H1 (cell line): ENCODE data around the gene LAIR1. TPM values are rescaled to one million over a fixed set of nuclear protein-coding genes. Genes with fewer than 3 reads are reported as not detected.
"Not testable (repeated sequence)": the region's sequence is repeated elsewhere in the genome, so short reads cannot be mapped to it uniquely, and the experiment has no call there.

ENCODE experiments used
- CTCF ChIA-PET: fragments of 300-600 bp; sonication (Branson Sonifier 250); formaldehyde crosslinking; loops from one replicate; lab custom pipeline; 2021; ENCODE audit not compliant: partially characterized antibody; lab: Charles Lee
- POLR2A ChIA-PET: fragments of 300-600 bp; sonication (Branson Sonifier 250); formaldehyde crosslinking; loops from one replicate; lab custom pipeline; 2021; ENCODE audit warnings: inconsistent platforms; ENCODE audit not compliant: partially characterized antibody; lab: Charles Lee
- DNase-seq, 2 experiments: peaks; one replicate each; pipeline versions ENCODE4 v3.0.0 to v3.0.0-alpha.2; 2010 to 2022; ENCODE audit warnings: low spot score in 2 of 2, low read depth in 1 of 2, mixed read lengths in 1 of 2
- FAIRE-seq: peaks from 2 replicates; lab custom pipeline; 2011; peaks lifted over from hg19 to GRCh38; lab: Jason Lieb, UNC
- H2AFZ ChIP-seq: 2 replicates; pipeline ENCODE4 v1.8.1; 2012; ENCODE audit warnings: low read length, inconsistent platforms
- H2AK5ac ChIP-seq: 2 replicates; pipeline ENCODE4 v1.6.1; 2013; ENCODE audit warnings: low read depth, low read length
- H2BK120ac ChIP-seq: replicated peaks from 2 replicates; pipeline ENCODE3; 2013; ENCODE audit warnings: low read depth, low read length, inconsistent platforms
- H2BK12ac ChIP-seq: 2 replicates; pipeline ENCODE4 v1.6.1; 2013; ENCODE audit warnings: low read depth, low read length
- H2BK15ac ChIP-seq: 2 replicates; pipeline ENCODE4 v1.6.1; 2013; ENCODE audit warnings: low read length
- H2BK20ac ChIP-seq: 2 replicates; pipeline ENCODE4 v1.6.1; 2013; ENCODE audit warnings: low read length
- H2BK5ac ChIP-seq: 2 replicates; pipeline ENCODE4 v1.6.1; 2013; ENCODE audit warnings: low read depth, low read length
- H3K14ac ChIP-seq: 2 replicates; pipeline ENCODE4 v1.6.1; 2013; ENCODE audit warnings: inconsistent platforms; ENCODE audit not compliant: insufficient read length
- H3K18ac ChIP-seq: 2 replicates; pipeline ENCODE4 v1.6.1; 2013; ENCODE audit warnings: low read length; ENCODE audit errors: extremely low read depth
- H3K23ac ChIP-seq: 2 replicates; pipeline ENCODE4 v1.6.1; 2013; ENCODE audit warnings: inconsistent platforms; ENCODE audit not compliant: insufficient read length
- H3K23me2 ChIP-seq: 2 replicates; pipeline ENCODE4 v1.6.1; 2013; ENCODE audit warnings: low read depth, low read length
- H3K27ac ChIP-seq: 2 replicates; pipeline ENCODE4 v1.6.1; 2011; ENCODE audit warnings: low read depth, low read length, inconsistent platforms
- H3K27me3 ChIP-seq, 4 experiments: replicated peaks in 1 of 4; 1 replicate in 1 of 4; 2 replicates in 3 of 4; pipeline versions ENCODE4 v1.6.1 to v1.8.1; 2011 to 2013; ENCODE audit warnings: low read length in 3 of 4, mild to moderate bottlenecking in 3 of 4, inconsistent platforms in 2 of 4, mixed read lengths in 2 of 4, moderate library complexity in 1 of 4; ENCODE audit not compliant: control insufficient read depth in 3 of 4, insufficient read depth in 3 of 4; ENCODE audit errors: extremely low read depth in 1 of 4
- H3K36me3 ChIP-seq, 4 experiments: 2 replicates each; pipeline versions ENCODE4 v1.6.1 to v1.8.1; 2011 to 2013; ENCODE audit warnings: mild to moderate bottlenecking in 4 of 4, low read length in 3 of 4, moderate library complexity in 2 of 4, control low read depth in 1 of 4, inconsistent platforms in 1 of 4; ENCODE audit not compliant: insufficient read depth in 4 of 4, control insufficient read depth in 2 of 4
- H3K4ac ChIP-seq: replicated peaks from 2 replicates; pipeline ENCODE3; 2013; ENCODE audit warnings: low read length, low read depth, mixed read lengths, inconsistent platforms; ENCODE audit not compliant: insufficient read length
- H3K4me1 ChIP-seq, 4 experiments: replicated peaks in 1 of 4; 1 replicate in 1 of 4; 2 replicates in 3 of 4; pipeline versions ENCODE4 v1.6.1 to v1.8.1; 2011 to 2013; ENCODE audit warnings: low read length in 3 of 4, inconsistent platforms in 2 of 4, mixed read lengths in 1 of 4; ENCODE audit not compliant: insufficient read depth in 4 of 4, control insufficient read depth in 3 of 4
- H3K4me2 ChIP-seq, 2 experiments: 2 replicates each; pipeline versions ENCODE4 v1.6.1 to v1.8.1; 2011 to 2013; ENCODE audit warnings: low read depth in 2 of 2, low read length in 2 of 2, control low read depth in 1 of 2, inconsistent platforms in 1 of 2, mild to moderate bottlenecking in 1 of 2; ENCODE audit not compliant: insufficient read depth in 1 of 2
- H3K4me3 ChIP-seq, 4 experiments: fragments of 200-600, 300-600 bp in 1 of 4; sonication (generic), shearing (Covaris generic), sonication (Bioruptor Twin) in 1 of 4; 2 replicates each; pipeline versions ENCODE4 v1.5.1 to v1.8.1; 2011 to 2016; ENCODE audit warnings: low read length in 4 of 4, low read depth in 3 of 4, control low read depth in 2 of 4, inconsistent platforms in 2 of 4, mild to moderate bottlenecking in 2 of 4, mixed read lengths in 1 of 4, moderate library complexity in 1 of 4; ENCODE audit not compliant: insufficient read depth in 2 of 4; ENCODE audit errors: extremely low read depth in 1 of 4
- H3K56ac ChIP-seq: replicated peaks from 2 replicates; pipeline ENCODE3; 2013; ENCODE audit warnings: low read depth, mild to moderate bottlenecking, mixed read lengths, low read length, inconsistent platforms; ENCODE audit not compliant: insufficient read length
- H3K79me1 ChIP-seq: 2 replicates; pipeline ENCODE4 v1.6.1; 2013; ENCODE audit warnings: low read depth, low read length, control low read depth
- H3K79me2 ChIP-seq, 2 experiments: 2 replicates each; pipeline versions ENCODE4 v1.6.1 to v1.8.1; 2012 to 2013; ENCODE audit warnings: low read length in 2 of 2, mild to moderate bottlenecking in 2 of 2, inconsistent platforms in 1 of 2; ENCODE audit not compliant: insufficient read depth in 2 of 2, control insufficient read depth in 1 of 2
- H3K9ac ChIP-seq, 4 experiments: replicated peaks in 1 of 4; 1 replicate in 1 of 4; 2 replicates in 3 of 4; pipeline versions ENCODE4 v1.6.1 to v1.8.1; 2011 to 2013; ENCODE audit warnings: low read depth in 3 of 4, low read length in 3 of 4, control low read depth in 2 of 4, mild to moderate bottlenecking in 2 of 4, moderate library complexity in 2 of 4, inconsistent platforms in 1 of 4; ENCODE audit errors: extremely low read depth in 1 of 4
- H3K9me3 ChIP-seq, 2 experiments: 2 replicates each; pipeline versions ENCODE4 v1.6.1 to v1.8.1; 2012 to 2013; ENCODE audit warnings: mild to moderate bottlenecking in 2 of 2, moderate library complexity in 2 of 2, control low read depth in 1 of 2, inconsistent platforms in 1 of 2, low read depth in 1 of 2, low read length in 1 of 2, mixed read lengths in 1 of 2; ENCODE audit not compliant: insufficient read depth in 2 of 2
- H4K20me1 ChIP-seq, 2 experiments: replicated peaks in 1 of 2; 2 replicates each; pipeline versions ENCODE3 to v1.8.1; 2011 to 2013; ENCODE audit warnings: inconsistent platforms in 2 of 2, low read length in 2 of 2, mild to moderate bottlenecking in 1 of 2; ENCODE audit not compliant: insufficient read depth in 2 of 2, control insufficient read depth in 1 of 2
- H4K5ac ChIP-seq: 2 replicates; pipeline ENCODE4 v1.6.1; 2013; ENCODE audit warnings: low read length, low read depth, mixed read lengths, inconsistent platforms; ENCODE audit not compliant: insufficient read length
- H4K8ac ChIP-seq: 2 replicates; pipeline ENCODE4 v1.8.0; 2013; ENCODE audit warnings: mild to moderate bottlenecking, moderate library complexity, low read length, inconsistent platforms; ENCODE audit not compliant: insufficient read depth; ENCODE audit errors: extremely low read depth
- H4K91ac ChIP-seq: replicated peaks from 2 replicates; pipeline ENCODE3; 2013; ENCODE audit warnings: low read length, mixed read lengths, inconsistent platforms; ENCODE audit not compliant: insufficient read length
- WGBS, 2 experiments: shearing (Covaris generic) in 1 of 2; methylation state at CpG; one replicate each; pipeline versions ENCODE4 v1.1.6 to v1.1.7; 2013 to 2015; ENCODE audit warnings: low lambda C conversion rate in 2 of 2, mixed read lengths in 2 of 2, inconsistent platforms in 1 of 2, low coverage in 1 of 2, missing lambda C conversion rate in 1 of 2; ENCODE audit not compliant: insufficient replicate concordance in 2 of 2, insufficient coverage in 1 of 2, insufficient read length in 1 of 2; ENCODE audit errors: extremely low coverage in 1 of 2, missing lambda C conversion rate in 1 of 2; 5-methylcytosine and 5-hydroxymethylcytosine counted together
- polyA plus RNA-seq, 7 experiments: library from polyadenylated mRNA; depleted of rRNA in 3 of 7; stranded (reverse) in 5 of 7; unstranded in 2 of 7; fragments of >200 nt in 5 of 7; fragments of 200-250 nt in 2 of 7; gene quantifications; 1 replicate in 5 of 7; 2 replicates in 1 of 7; 4 replicates in 1 of 7; pipeline versions ENCODE4 v1.2.1 to v1.2.3, GENCODE V29; 2011 to 2013; ENCODE audit warnings: missing spikeins in 2 of 7, mixed read lengths in 2 of 7
- total RNA-seq: library from RNA; stranded (reverse); fragmentation: NEBNext Ultra II Directional; extraction: Animal tissue kit (Norgen Biotek cat#: 25700); gene quantifications from 2 replicates; pipeline ENCODE4 v1.2.1, GENCODE V29; 2021

The LAIR1 gene
- total and polyA plus RNA-seq, 2 of the 8 experiments (the other 6 are each of a cell fraction or from before 2014, with no cell fraction given), result 0.18 TPM; not detected in 1

DNA sequence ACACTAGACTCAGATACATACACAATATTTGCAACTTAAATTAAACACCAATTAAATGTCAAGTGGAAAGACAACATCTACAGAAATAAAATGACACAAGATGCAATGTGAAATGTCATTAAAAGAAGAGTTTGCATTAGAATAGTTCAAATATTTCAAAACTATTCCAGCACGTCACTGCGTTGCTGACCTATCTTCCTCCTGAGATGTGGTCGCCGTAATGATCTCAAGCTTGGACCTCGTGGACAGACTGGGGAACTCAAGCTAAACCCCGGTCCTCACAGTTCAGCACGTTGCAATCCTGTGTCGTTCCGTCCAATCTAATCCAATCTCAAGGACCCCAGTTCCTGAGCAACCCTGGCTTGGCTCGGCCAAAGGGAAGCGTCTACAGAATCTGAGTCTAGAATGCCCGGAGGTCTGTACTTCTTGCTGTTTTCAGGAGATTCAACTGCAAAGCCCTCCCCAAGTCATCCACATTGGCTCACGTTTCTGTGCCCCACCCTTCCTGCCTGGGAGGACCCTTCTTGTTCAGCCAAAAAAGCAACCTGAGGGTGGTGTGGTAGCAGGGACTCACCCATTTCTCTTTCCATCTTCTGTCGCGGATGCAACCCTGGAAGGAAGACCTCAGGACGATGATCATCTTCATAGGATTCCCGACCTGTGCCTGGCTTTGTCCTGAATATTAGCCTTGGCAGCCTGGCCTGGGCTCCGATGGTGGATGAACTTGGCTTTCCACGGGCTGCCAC, 5.1 kb upstream of the LAIR1 start:
- H3K36me3 ChIP-seq, H3K23ac ChIP-seq, H3K79me2 ChIP-seq, H4K5ac ChIP-seq, H4K20me1 ChIP-seq, H4K91ac ChIP-seq, H2BK12ac ChIP-seq, H3K9ac ChIP-seq, H3K9me3 ChIP-seq, H3K4ac ChIP-seq, H3K18ac ChIP-seq, H3K27ac ChIP-seq, H2BK120ac ChIP-seq, H3K27me3 ChIP-seq, H3K4me1 ChIP-seq, H4K8ac ChIP-seq, H3K4me3 ChIP-seq, H3K56ac ChIP-seq, H3K23me2 ChIP-seq, POLR2A ChIA-PET, H2BK5ac ChIP-seq, H2AK5ac ChIP-seq, H3K14ac ChIP-seq, H3K79me1 ChIP-seq, H2BK15ac ChIP-seq, H2BK20ac ChIP-seq, FAIRE-seq, DNase-seq, H2AFZ ChIP-seq, H3K4me2 ChIP-seq: not testable (repeated sequence)
- CTCF ChIA-PET, result interaction anchor here (0.6 to 6.1 kb wide), 3 partner anchors 13 to 457 kb away, joined by 3 to 39 read pairs (median 3); no protein-coding TSS in a partner anchor
- 90% methylated on average over 13 of the region's 19 CpGs; no CpG with 5 or more reads in 1 of the 2 experiments for WGBS, 2 experiments
